ENCODE measurements around the gene UBXN6.
A peak's percentile ranks its signal among the peaks of the same experiment; 100 is the strongest.

UBXN6 gene

GRCh38 chr19:4467835-4468234 is 10.2 kb upstream of the UBXN6 start:
- Histone ChIP-seq H3K9me3 (no peaks in the 10 kb centered on the region), H3K36me3 (no peaks in the 10 kb centered on the region), H3K27me3 (no peaks in the 10 kb centered on the region), H3K4me1 (no peaks in the 10 kb centered on the region), H3K4me3 (ENCODE audit: low read depth, low read length) (no peak overlapping the region)
- TF ChIP-seq CTCF (IDR thresholded peaks at IDR 0.05; ENCODE audit: low read depth, low read length) = no peak
- DNase-seq = no peak

- H3K4me3 ChIP-seq (ENCODE audit: low read depth, low read length) = no peak overlapping the region
- TF ChIP-seq CTCF (IDR thresholded peaks at IDR 0.05; ENCODE audit: low read depth, low read length) = no peak
- DNase-seq = no peak
- no peaks in the 10 kb centered on the region for H3K36me3 ChIP-seq
- H3K9me3 ChIP-seq = no peaks in the 10 kb centered on the region
- no peaks in the 10 kb centered on the region for H3K4me1 ChIP-seq
- H3K27me3 ChIP-seq = no peaks in the 10 kb centered on the region
Observed at GRCh38 chr19:4464815-4465581, 7.4 kb upstream of the UBXN6 start.

GRCh38 chr19:4456843-4457653 is 546 bp downstream of the UBXN6 start:
- Histone ChIP-seq H3K36me3 (peaks cover 11% of the 10 kb centered on the region), H3K27me3 (no peaks in the 10 kb centered on the region), H3K4me1 (peaks cover 4% of the 10 kb centered on the region; the same call in 1 of the 2 replicates), H3K4me3 (ENCODE audit: low read depth, low read length) (peak overlapping the region; percentile 78), H3K9me3 (no peaks in the 10 kb centered on the region)
- TF ChIP-seq CTCF (IDR thresholded peaks at IDR 0.05; ENCODE audit: low read depth, low read length) = no peak
- peak; percentile 80 for DNase-seq

- no peaks in the 10 kb centered on the region for H3K27me3 ChIP-seq
- peak; percentile 47 for DNase-seq
- H3K9me3 ChIP-seq = no peaks in the 10 kb centered on the region
- peak overlapping the region; percentile 78 for H3K4me3 ChIP-seq (ENCODE audit: low read depth, low read length)
- peaks cover 4% of the 10 kb centered on the region; the same call in 1 of the 2 replicates for H3K4me1 ChIP-seq
- peaks cover 12% of the 10 kb centered on the region for H3K36me3 ChIP-seq
- TF ChIP-seq CTCF (IDR thresholded peaks at IDR 0.05; ENCODE audit: low read depth, low read length) = no peak
Observed at GRCh38 chr19:4456476-4456842, 1.1 kb downstream of the UBXN6 start.

GRCh38 chr19:4455719-4456475 is 1.7 kb downstream of the UBXN6 start:
- Histone ChIP-seq H3K4me3 (ENCODE audit: low read depth, low read length) (peak overlapping the region; percentile 78), H3K36me3 (peaks cover 15% of the 10 kb centered on the region), H3K27me3 (no peaks in the 10 kb centered on the region), H3K4me1 (peaks cover 4% of the 10 kb centered on the region; the same call in 1 of the 2 replicates), H3K9me3 (no peaks in the 10 kb centered on the region)
- no peak for TF ChIP-seq CTCF (IDR thresholded peaks at IDR 0.05; ENCODE audit: low read depth, low read length)
- DNase-seq = peak; percentile 48
